Hepatocyte (in vitro differentiated cells): ENCODE data around the gene LRMDA. TPM values are rescaled to one million over a fixed set of nuclear protein-coding genes. Genes with fewer than 3 reads are reported as not detected.

ENCODE experiments used
- DNase-seq: peaks from one replicate; pipeline ENCODE4 v3.0.0-alpha.2; 2016; ENCODE audit warnings: low spot score
- H2AFZ ChIP-seq: fragments of 200-600 bp; sonication (generic); 2 replicates; pipeline ENCODE4 v1.6.0; 2016; ENCODE audit warnings: antibody characterized with exemption, mild to moderate bottlenecking
- H3K27ac ChIP-seq: fragments of 200-600 bp; sonication (generic); 2 replicates; pipeline ENCODE4 v1.5.1; 2016; ENCODE audit warnings: mild to moderate bottlenecking
- H3K27me3 ChIP-seq: fragments of 200-600 bp; sonication (generic); 2 replicates; pipeline ENCODE4 v1.6.1; 2016
- H3K36me3 ChIP-seq: fragments of 200-600 bp; sonication (generic); replicated peaks from 2 replicates; pipeline ENCODE4 v1.5.1; 2016; ENCODE audit warnings: low read depth; ENCODE audit not compliant: insufficient read depth
- H3K4me1 ChIP-seq: fragments of 200-600 bp; sonication (generic); 2 replicates; pipeline ENCODE4 v1.5.1; 2016; ENCODE audit warnings: mild to moderate bottlenecking, moderate library complexity; ENCODE audit not compliant: insufficient read depth
- H3K4me2 ChIP-seq: fragments of 200-600 bp; sonication (generic); 2 replicates; pipeline ENCODE4 v1.6.0; 2016
- H3K4me3 ChIP-seq: fragments of 200-600 bp; sonication (generic); 2 replicates; pipeline ENCODE4 v1.5.1; 2016; ENCODE audit warnings: mild to moderate bottlenecking
- H3K79me2 ChIP-seq: fragments of 200-600 bp; sonication (generic); 2 replicates; pipeline ENCODE4 v1.6.0; 2017; ENCODE audit warnings: mild to moderate bottlenecking
- H3K9me2 ChIP-seq: fragments of 200-600 bp; sonication (generic); replicated peaks from 2 replicates; pipeline ENCODE4 v1.6.0; 2017; ENCODE audit warnings: mild to moderate bottlenecking; ENCODE audit not compliant: insufficient read depth
- H3K9me3 ChIP-seq: fragments of 200-600 bp; sonication (generic); 2 replicates; pipeline ENCODE4 v1.5.1; 2016; ENCODE audit warnings: low read depth, mild to moderate bottlenecking
- H4K20me1 ChIP-seq: fragments of 200-600 bp; sonication (generic); 2 replicates; pipeline ENCODE4 v1.6.0; 2016; ENCODE audit warnings: mild to moderate bottlenecking; ENCODE audit not compliant: insufficient read depth, poor library complexity, severe bottlenecking
- CTCF ChIP-seq: fragments of 200-600 bp; sonication (generic); IDR thresholded peaks from 2 replicates; pipeline ENCODE4 v1.5.1; 2016; ENCODE audit warnings: antibody characterized with exemption, mild to moderate bottlenecking; ENCODE audit not compliant: poor library complexity
- EZH2 ChIP-seq: fragments of 200-600 bp; sonication (generic); IDR thresholded peaks from 2 replicates; pipeline ENCODE4 v1.6.1; 2016; ENCODE audit warnings: antibody characterized with exemption, mild to moderate bottlenecking, borderline replicate concordance
- EZH2phosphoT487 ChIP-seq: fragments of 200-600 bp; sonication (generic); IDR thresholded peaks from one replicate; pipeline ENCODE4 v1.6.1; 2018; ENCODE audit warnings: antibody characterized with exemption, mild to moderate bottlenecking, low read depth, moderate library complexity; ENCODE audit not compliant: unreplicated experiment, severe bottlenecking
- WGBS: methylation state at CpG from one replicate; pipeline ENCODE4 v1.1.6; 2016; ENCODE audit warnings: low lambda C conversion rate; ENCODE audit errors: missing lambda C conversion rate; 5-methylcytosine and 5-hydroxymethylcytosine counted together
- polyA plus RNA-seq: library from polyadenylated mRNA; unstranded; fragments of >200 nt; fragmentation: Nextera tagmentation; extraction: Ambion mirVana; gene quantifications from 2 replicates; pipeline ENCODE4 v1.2.1, GENCODE V29; 2016
- total RNA-seq: library from RNA; depleted of rRNA; stranded (reverse); fragments of >200 nt; gene quantifications from 2 replicates; pipeline ENCODE4 v1.2.3, GENCODE V29; 2014

LRMDA gene
- total and polyA plus RNA-seq, 2 experiments from 2014 or later: 5.6 to 15.7 TPM

GRCh38 chr10:76023007-76023406, 591.6 kb downstream of the LRMDA start:
- 82% methylated on average over 7 of the region's 7 CpGs for WGBS
- H4K20me1 ChIP-seq: no peaks in the 10 kb centered on the region
- no peaks in the 10 kb centered on the region for H3K9me3 ChIP-seq
- no peak overlapping the region for H3K4me2 ChIP-seq
- DNase-seq: no peak
- H3K27me3 ChIP-seq: no peaks in the 10 kb centered on the region
- no peak overlapping the region for H3K4me3 ChIP-seq
- H3K79me2 ChIP-seq: no peaks in the 10 kb centered on the region
- TF ChIP-seq EZH2 (no peak), EZH2phosphoT487 (no peak), CTCF (no peak)
- no peaks in the 10 kb centered on the region for H3K9me2 ChIP-seq
- no peaks in the 10 kb centered on the region for H3K4me1 ChIP-seq
- H3K36me3 ChIP-seq: no peaks in the 10 kb centered on the region
- no peak overlapping the region for H3K27ac ChIP-seq
- no peak overlapping the region for H2AFZ ChIP-seq

GRCh38 chr10:76024460-76025123, 593.2 kb downstream of the LRMDA start:
- Histone ChIP-seq H3K36me3 (no peaks in the 10 kb centered on the region), H3K9me3 (no peaks in the 10 kb centered on the region), H2AFZ (no peak overlapping the region), H3K9me2 (no peaks in the 10 kb centered on the region), H3K4me3 (no peak overlapping the region), H3K79me2 (no peaks in the 10 kb centered on the region), H3K27ac (no peak overlapping the region), H3K4me2 (no peak overlapping the region), H4K20me1 (no peaks in the 10 kb centered on the region), H3K27me3 (no peaks in the 10 kb centered on the region), H3K4me1 (no peaks in the 10 kb centered on the region)
- TF ChIP-seq CTCF: no peak
- no peak for TF ChIP-seq EZH2
- TF ChIP-seq EZH2phosphoT487: no peak
- WGBS: 89% methylated on average over 15 of the region's 15 CpGs
- no peak for DNase-seq

- no peak overlapping the region for H3K27ac ChIP-seq
- 95% methylated on average over 3 of the region's 3 CpGs for WGBS
- TF ChIP-seq EZH2: no peak
- TF ChIP-seq CTCF: no peak
- no peak for TF ChIP-seq EZH2phosphoT487
These were observed 593.7 kb downstream of the LRMDA start for GRCh38 chr10:76025124-76025477.

More at GRCh38 chr10:76025124-76025477, 593.7 kb downstream of the LRMDA start:
- DNase-seq: no peak
- no peaks in the 10 kb centered on the region for H3K27me3 ChIP-seq
- no peaks in the 10 kb centered on the region for H3K9me2 ChIP-seq
- no peaks in the 10 kb centered on the region for H3K4me1 ChIP-seq
- H3K79me2 ChIP-seq: no peaks in the 10 kb centered on the region
- H3K4me3 ChIP-seq: no peak overlapping the region
- H2AFZ ChIP-seq: no peak overlapping the region
- H3K9me3 ChIP-seq: no peaks in the 10 kb centered on the region
- H4K20me1 ChIP-seq: no peaks in the 10 kb centered on the region
- no peaks in the 10 kb centered on the region for H3K36me3 ChIP-seq
- no peak overlapping the region for H3K4me2 ChIP-seq
